GM23248 (cell line): ENCODE results near the gene EXOC3L1. TPM values are rescaled to one million over a fixed set of nuclear protein-coding genes. Genes with fewer than 3 reads are reported as not detected.

Source experiments
- DNase-seq: peaks from one replicate; pipeline ENCODE4 v3.0.0-alpha.2; 2015
- H2AFZ ChIP-seq: fragments of 200-600 bp; sonication (generic); 2 replicates; pipeline ENCODE4 v1.6.1; 2016; ENCODE audit warnings: antibody characterized with exemption
- H3F3A ChIP-seq: fragments of 200-600 bp; sonication (generic); 2 replicates; pipeline ENCODE4 v1.6.1; 2016; ENCODE audit warnings: mild to moderate bottlenecking, antibody characterized with exemption, mixed run types; ENCODE audit not compliant: insufficient read depth
- H3K27ac ChIP-seq: fragments of 200-600 bp; sonication (generic); 2 replicates; pipeline ENCODE4 v1.5.1; 2016; ENCODE audit warnings: mild to moderate bottlenecking
- H3K27me3 ChIP-seq: fragments of 200-600 bp; sonication (generic); replicated peaks from 2 replicates; pipeline ENCODE4 v1.6.1; 2016; ENCODE audit warnings: mild to moderate bottlenecking; ENCODE audit not compliant: insufficient read depth
- H3K36me3 ChIP-seq: fragments of 200-600 bp; sonication (generic); 2 replicates; pipeline ENCODE4 v1.6.1; 2016; ENCODE audit warnings: low read depth, mild to moderate bottlenecking
- H3K4me1 ChIP-seq: fragments of 200-600 bp; sonication (generic); 2 replicates; pipeline ENCODE4 v1.6.1; 2016; ENCODE audit warnings: mild to moderate bottlenecking; ENCODE audit not compliant: insufficient read depth
- H3K4me2 ChIP-seq: fragments of 200-600 bp; sonication (generic); one replicate; pipeline ENCODE4 v1.6.1; 2016; ENCODE audit warnings: mild to moderate bottlenecking; ENCODE audit not compliant: unreplicated experiment
- H3K4me3 ChIP-seq: fragments of 200-600 bp; sonication (generic); 2 replicates; pipeline ENCODE4 v1.5.1; 2016; ENCODE audit warnings: mild to moderate bottlenecking
- H3K79me2 ChIP-seq: fragments of 200-600 bp; sonication (generic); 2 replicates; pipeline ENCODE4 v1.6.1; 2016; ENCODE audit warnings: mild to moderate bottlenecking; ENCODE audit not compliant: insufficient read depth
- H3K9ac ChIP-seq: fragments of 200-600 bp; sonication (generic); 2 replicates; pipeline ENCODE4 v1.6.1; 2016; ENCODE audit warnings: mild to moderate bottlenecking
- H3K9me2 ChIP-seq: fragments of 200-600 bp; sonication (generic); 2 replicates; pipeline ENCODE4 v1.6.1; 2016; ENCODE audit warnings: mixed run types, mild to moderate bottlenecking, moderate library complexity; ENCODE audit not compliant: insufficient read depth
- H3K9me3 ChIP-seq: fragments of 200-600 bp; sonication (generic); one replicate; pipeline ENCODE4 v1.6.1; 2017; ENCODE audit warnings: low read depth
- H4K20me1 ChIP-seq: fragments of 200-600 bp; sonication (generic); 2 replicates; pipeline ENCODE4 v1.6.0; 2016; ENCODE audit not compliant: insufficient read depth
- EZH2 ChIP-seq: fragments of 200-600 bp; sonication (generic); IDR thresholded peaks from 2 replicates; pipeline ENCODE4 v1.6.1; 2018; ENCODE audit warnings: antibody characterized with exemption, mild to moderate bottlenecking; ENCODE audit not compliant: insufficient read depth, poor library complexity, severe bottlenecking
- EZH2phosphoT487 ChIP-seq: fragments of 200-600 bp; sonication (generic); IDR thresholded peaks from 2 replicates; pipeline ENCODE4 v1.6.1; 2018; ENCODE audit warnings: antibody characterized with exemption, moderate library complexity, mild to moderate bottlenecking, low read depth; ENCODE audit not compliant: insufficient read depth
- WGBS, 2 experiments: methylation state at CpG; one replicate each; pipeline ENCODE4 v1.1.6; 2015 to 2017; ENCODE audit warnings: low lambda C conversion rate in 2 of 2, low coverage in 1 of 2; ENCODE audit errors: missing lambda C conversion rate in 2 of 2; 5-methylcytosine and 5-hydroxymethylcytosine counted together
- in situ Hi-C: fragments of 300-500 bp; cut with MboI; formaldehyde crosslinking; loops from 2 replicates; pipeline ENCODE4 v1.15.0; 2020
- polyA plus RNA-seq: library from polyadenylated mRNA; unstranded; fragments of >200 nt; fragmentation: Nextera tagmentation; extraction: Ambion mirVana; gene quantifications from 2 replicates; pipeline ENCODE4 v1.2.1, GENCODE V29; 2016
- total RNA-seq: library from RNA; depleted of rRNA; stranded (reverse); fragments of >200 nt; shearing (Covaris generic); gene quantifications from 2 replicates; pipeline ENCODE4 v1.2.3, GENCODE V29; 2014

Gene EXOC3L1
- total and polyA plus RNA-seq, 2 experiments from 2014 or later, result 0.28 TPM; not detected in 1

- no peak overlapping the region for H3K4me3 ChIP-seq
- H2AFZ ChIP-seq, result no peak overlapping the region
- 16 to 22% methylated on average over 12 to 33 of the region's 34 CpGs for WGBS, 2 experiments
Observed at GRCh38 chr16:67163999-67164558, 25.9 kb downstream of the EXOC3L1 start.

GRCh38 chr16:67163164-67163998 lies 26.6 kb downstream of the EXOC3L1 start:
- Histone ChIP-seq H3K27me3 (no peaks in the 10 kb centered on the region), H3K4me3 (no peak overlapping the region), H3K4me1 (no peaks in the 10 kb centered on the region), H2AFZ (no peak overlapping the region), H3F3A (peaks cover 5% of the 10 kb centered on the region; the same call in 1 of the 2 replicates), H3K27ac (no peak overlapping the region), H4K20me1 (no peaks in the 10 kb centered on the region), H3K79me2 (0 out of 2 replicates have a peak, but pooled peaks cover 4% of the 10 kb centered on the region), H3K36me3 (no peaks in the 10 kb centered on the region), H3K9me2 (no peaks in the 10 kb centered on the region), H3K4me2 (no peak overlapping the region), H3K9me3 (no peaks in the 10 kb centered on the region), H3K9ac (no peak overlapping the region)
- in situ Hi-C loops, result loop anchor here (25.0 kb wide), 1 partner anchor 201 kb away; the partner anchor contains the start of gene CES3
- TF ChIP-seq EZH2 (no peak), EZH2phosphoT487 (no peak)
- no peak for DNase-seq
- 83 to 89% methylated on average over 92 to 99 of the region's 99 CpGs for WGBS, 2 experiments

More at GRCh38 chr16:67163999-67164558, 25.9 kb downstream of the EXOC3L1 start:
- no peaks in the 10 kb centered on the region for H3K9me2 ChIP-seq
- H3F3A ChIP-seq, result no peaks in the 10 kb centered on the region
- no peak overlapping the region for H3K4me2 ChIP-seq
- no peak for DNase-seq
- H3K27me3 ChIP-seq, result no peaks in the 10 kb centered on the region
- H3K36me3 ChIP-seq, result no peaks in the 10 kb centered on the region
- H3K9me3 ChIP-seq, result no peaks in the 10 kb centered on the region
- no peak overlapping the region for H3K9ac ChIP-seq
- no peaks in the 10 kb centered on the region for H4K20me1 ChIP-seq
- in situ Hi-C loops, result loop anchor here (25.0 kb wide), 1 partner anchor 202 kb away; the partner anchor contains the start of gene CES3
- no peak overlapping the region for H3K27ac ChIP-seq
- H3K4me1 ChIP-seq, result no peaks in the 10 kb centered on the region
- H3K79me2 ChIP-seq, result 0 out of 2 replicates have a peak, but pooled peaks cover 4% of the 10 kb centered on the region
- no peak for TF ChIP-seq EZH2

DNA sequence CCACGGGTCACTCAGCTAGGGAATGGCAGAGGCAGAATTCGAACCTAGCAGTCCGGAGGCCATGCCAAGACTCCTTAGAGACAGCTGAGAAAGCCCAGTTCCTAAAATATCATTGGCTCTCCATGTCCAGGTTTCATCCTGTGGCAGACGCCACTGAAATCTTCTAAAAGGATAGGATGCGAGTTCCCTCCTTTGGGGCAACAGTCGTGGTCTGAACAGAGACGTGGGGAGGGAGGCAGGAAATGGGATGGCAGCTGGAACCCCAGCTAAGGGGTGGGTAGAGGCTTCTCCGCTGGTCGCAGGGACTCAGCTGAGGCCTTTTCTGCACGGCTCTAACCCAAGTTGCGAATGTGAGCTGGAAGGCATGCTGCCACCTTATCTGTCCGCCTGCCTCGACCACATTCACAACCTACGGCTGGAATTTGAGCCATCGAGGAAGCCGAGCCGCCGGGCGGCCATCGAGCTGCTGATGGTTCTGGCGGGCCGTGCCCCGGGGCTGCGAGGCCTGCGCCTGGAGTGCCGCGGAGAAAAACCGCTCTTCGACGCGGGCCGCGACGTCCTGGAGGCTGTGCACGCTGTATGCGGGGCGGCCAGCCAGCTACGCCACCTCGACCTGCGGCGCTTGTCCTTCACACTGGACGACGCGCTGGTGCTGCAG lies 27.3 kb downstream of the EXOC3L1 start:
- Histone ChIP-seq H3K27me3 (no peaks in the 10 kb centered on the region), H3K27ac (no peak overlapping the region), H3K4me3 (no peak overlapping the region), H3K9ac (no peak overlapping the region), H3K9me2 (no peaks in the 10 kb centered on the region), H3F3A (peaks cover 7% of the 10 kb centered on the region; the same call in 1 of the 2 replicates), H2AFZ (no peak overlapping the region), H3K36me3 (no peaks in the 10 kb centered on the region), H3K79me2 (0 out of 2 replicates have a peak, but pooled peaks cover 4% of the 10 kb centered on the region), H3K4me2 (no peak overlapping the region), H4K20me1 (no peaks in the 10 kb centered on the region), H3K9me3 (no peaks in the 10 kb centered on the region), H3K4me1 (no peaks in the 10 kb centered on the region)
- DNase-seq, result no peak
- in situ Hi-C loops, result loop anchor here (25.0 kb wide), 1 partner anchor 200 kb away; the partner anchor contains the start of gene CES3
- TF ChIP-seq EZH2phosphoT487 (no peak), EZH2 (no peak)
- 93% methylated on average over 42 to 44 of the region's 44 CpGs for WGBS, 2 experiments

- no peaks in the 10 kb centered on the region for H4K20me1 ChIP-seq
- in situ Hi-C loops, result loop anchor here (25.0 kb wide), 1 partner anchor 199 kb away; the partner anchor contains the start of gene CES3
- peaks cover 7% of the 10 kb centered on the region; the same call in 1 of the 2 replicates for H3F3A ChIP-seq
- no peaks in the 10 kb centered on the region for H3K27me3 ChIP-seq
- H2AFZ ChIP-seq, result no peak overlapping the region
- no peaks in the 10 kb centered on the region for H3K9me2 ChIP-seq
- TF ChIP-seq EZH2phosphoT487 (no peak), EZH2 (no peak)
- no peak overlapping the region for H3K27ac ChIP-seq
- no peaks in the 10 kb centered on the region for H3K4me1 ChIP-seq
- no peak overlapping the region; the same call in 1 of the 2 replicates for H3K9ac ChIP-seq
- 67 to 72% methylated on average over 24 to 25 of the region's 25 CpGs for WGBS, 2 experiments
- H3K9me3 ChIP-seq, result no peaks in the 10 kb centered on the region
- H3K79me2 ChIP-seq, result 0 out of 2 replicates have a peak, but pooled peaks cover 4% of the 10 kb centered on the region
- H3K4me3 ChIP-seq, result no peak overlapping the region
- H3K4me2 ChIP-seq, result peak overlapping the region; percentile 86
- DNase-seq, result no peak
- H3K36me3 ChIP-seq, result no peaks in the 10 kb centered on the region
Observed at GRCh38 chr16:67161595-67162058, 28.3 kb downstream of the EXOC3L1 start.
